HCEC 1CT (cell line): ENCODE data around the gene DYNC1I1.

ENCODE experiments used
- DNase-seq: peaks from one replicate; pipeline ENCODE4 v3.0.0-alpha.2; 2017

The DYNC1I1 gene

GRCh38 chr7:95794917-95795515 is 22.7 kb downstream of the DYNC1I1 start:
- DNase-seq = peak; percentile 15

DNA sequence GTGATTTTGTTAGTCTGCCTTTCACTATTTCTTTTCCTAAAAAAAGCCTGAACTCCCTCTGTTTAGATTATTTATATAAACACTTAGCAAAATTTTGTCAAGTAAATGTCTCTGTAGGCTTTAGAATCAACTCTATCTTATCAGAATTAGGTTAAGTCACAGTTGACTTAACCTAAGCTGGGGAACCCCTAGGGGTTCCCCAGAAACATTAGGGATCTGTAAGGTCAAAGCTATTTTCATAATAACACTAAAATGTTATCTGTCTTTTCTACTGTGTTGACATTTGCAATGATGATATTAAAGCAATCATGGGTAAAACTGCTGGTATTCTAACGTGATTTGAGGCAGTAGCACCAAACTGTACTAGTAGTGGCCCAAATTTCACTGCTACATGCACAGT is 24.3 kb downstream of the DYNC1I1 start:
- DNase-seq = no peak

- DNase-seq = no peak
These were observed 26.1 kb downstream of the DYNC1I1 start for GRCh38 chr7:95798401-95798930.

- DNase-seq = no peak
These were observed 28.4 kb downstream of the DYNC1I1 start for GRCh38 chr7:95800787-95801186.

GRCh38 chr7:95802270-95802669 is 29.9 kb downstream of the DYNC1I1 start:
- DNase-seq = no peak

GRCh38 chr7:95804052-95804451 is 31.7 kb downstream of the DYNC1I1 start:
- DNase-seq = no peak

- no peak for DNase-seq
These were observed 33.6 kb downstream of the DYNC1I1 start for GRCh38 chr7:95805909-95806308.

DNA sequence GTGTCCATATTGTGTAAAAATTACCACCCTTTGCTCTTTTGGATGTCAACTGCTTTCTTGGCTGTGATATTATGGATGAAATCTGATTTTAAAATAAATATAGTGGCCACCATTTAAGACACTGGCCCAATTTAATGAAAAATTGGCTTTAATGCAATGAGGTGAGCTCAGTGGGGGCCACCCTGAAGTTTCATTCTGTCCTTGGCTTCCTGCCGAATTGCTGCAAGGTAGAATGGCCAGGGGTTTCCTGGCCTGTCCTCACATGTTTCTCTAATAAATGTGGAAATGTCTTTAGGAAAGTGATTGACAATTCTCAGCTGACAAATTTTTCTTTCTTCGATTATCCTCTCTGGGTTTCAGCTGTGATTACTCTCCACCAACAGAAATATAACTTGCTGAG is 36.0 kb downstream of the DYNC1I1 start:
- no peak for DNase-seq

- DNase-seq = no peak
These were observed 39.6 kb downstream of the DYNC1I1 start for GRCh38 chr7:95811846-95812445.

- no peak for DNase-seq
These were observed 42.4 kb downstream of the DYNC1I1 start for GRCh38 chr7:95814721-95815120.

- DNase-seq = no peak
These were observed 45.7 kb downstream of the DYNC1I1 start for GRCh38 chr7:95817866-95818640.

DNA sequence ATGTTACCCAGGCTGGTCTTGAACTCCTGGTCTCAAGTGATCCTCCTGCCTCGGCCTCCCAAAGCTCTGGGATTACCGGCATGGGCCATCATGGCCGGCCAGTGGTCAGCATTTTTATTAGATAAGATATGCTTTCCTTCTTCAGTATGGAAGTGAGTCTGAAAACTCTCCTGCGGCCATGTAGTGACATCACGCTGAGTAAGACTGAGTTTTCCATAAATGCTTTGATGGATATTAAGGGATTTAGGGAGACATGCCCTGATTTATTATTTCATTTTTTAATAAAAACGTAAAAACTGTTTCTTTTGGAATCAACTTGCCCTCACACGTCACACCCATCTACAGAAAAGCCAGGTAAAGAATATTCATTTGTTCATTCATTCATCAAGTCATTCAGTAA is 48.4 kb downstream of the DYNC1I1 start:
- DNase-seq = no peak

DNA sequence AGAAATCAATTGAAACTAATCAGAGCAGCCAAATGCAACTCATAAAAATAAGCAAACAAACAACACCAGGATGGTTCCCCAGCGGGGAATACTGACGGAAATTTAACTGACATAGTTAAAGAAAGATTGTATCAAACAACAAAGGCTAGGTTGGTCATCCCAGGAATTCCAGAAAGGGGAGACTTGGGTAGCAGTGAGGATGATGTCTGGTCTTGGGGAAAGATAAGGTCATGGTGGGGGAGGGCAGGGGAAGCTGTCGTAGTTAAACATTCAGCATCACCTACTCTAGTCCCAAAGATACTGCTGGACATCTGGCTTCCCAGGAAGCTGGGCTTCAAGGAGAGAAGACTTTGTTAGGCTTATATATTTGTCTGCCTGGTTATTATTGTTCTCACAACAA is 50.4 kb downstream of the DYNC1I1 start:
- no peak for DNase-seq

DNA sequence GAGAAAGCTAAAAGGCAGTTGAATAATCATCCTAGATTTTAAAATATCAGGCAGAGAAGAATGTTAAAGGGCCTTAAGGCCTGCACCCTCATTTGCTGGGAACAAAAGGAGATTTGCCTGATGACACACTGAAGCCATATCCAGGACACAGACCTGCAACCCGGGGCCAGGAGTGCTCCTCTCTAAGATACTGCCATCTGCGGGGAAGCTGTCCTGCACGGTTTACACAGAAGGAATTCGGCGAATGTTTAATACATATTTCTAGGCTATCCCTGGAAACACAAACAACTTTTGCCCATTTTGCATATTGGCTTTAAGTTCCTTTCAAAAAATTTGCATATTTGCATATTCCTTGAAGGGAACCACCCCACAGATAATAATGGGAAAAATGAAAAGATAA is 52.3 kb downstream of the DYNC1I1 start:
- DNase-seq = no peak

- no peak for DNase-seq
These were observed 56.8 kb downstream of the DYNC1I1 start for GRCh38 chr7:95828824-95829790.

GRCh38 chr7:95840953-95841950 is 68.9 kb downstream of the DYNC1I1 start:
- no peak for DNase-seq

DNA sequence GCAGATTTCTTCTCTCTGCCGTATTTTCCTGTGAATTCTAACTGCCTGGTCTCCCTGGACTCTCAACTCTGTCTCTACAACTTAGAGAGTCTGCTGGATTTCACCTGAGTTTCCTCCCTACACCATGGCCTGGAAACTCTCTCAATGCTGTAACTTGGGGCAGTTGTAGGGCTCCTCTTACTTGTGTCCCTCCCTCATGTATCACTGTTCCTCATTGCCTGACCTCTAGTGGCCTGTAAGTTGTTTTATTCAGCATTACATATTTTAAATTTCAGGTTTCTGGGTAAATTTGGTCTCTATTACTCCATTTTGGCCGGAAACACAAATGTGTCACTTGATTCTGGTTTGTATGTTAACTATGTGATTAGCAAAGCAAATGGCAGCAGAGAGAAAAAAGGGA is 70.9 kb downstream of the DYNC1I1 start:
- no peak for DNase-seq

DNA sequence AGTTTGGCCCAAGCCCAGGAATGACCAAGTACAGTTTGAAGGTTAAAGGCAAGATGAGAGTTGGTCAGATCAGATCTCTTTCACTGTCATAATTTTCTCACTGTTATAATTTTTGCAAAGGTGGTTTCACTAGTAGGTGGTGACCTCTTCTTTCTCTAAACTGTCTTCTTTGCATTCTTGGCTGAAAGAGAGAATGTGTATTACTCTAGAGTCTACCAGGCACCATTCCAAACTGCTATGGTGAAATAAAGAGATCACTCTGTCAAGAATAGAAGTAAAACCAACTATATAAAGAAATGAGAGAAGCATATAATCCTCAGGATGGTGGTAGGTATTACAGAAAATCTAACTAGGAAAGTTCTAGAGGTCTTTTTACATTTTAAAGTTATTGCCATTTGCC is 72.7 kb downstream of the DYNC1I1 start:
- DNase-seq = no peak

- DNase-seq = no peak
These were observed 74.7 kb downstream of the DYNC1I1 start for GRCh38 chr7:95847061-95847460.

- DNase-seq = no peak
These were observed 87.1 kb downstream of the DYNC1I1 start for GRCh38 chr7:95859429-95859828.

- no peak for DNase-seq
These were observed 88.7 kb downstream of the DYNC1I1 start for GRCh38 chr7:95861041-95861440.

DNA sequence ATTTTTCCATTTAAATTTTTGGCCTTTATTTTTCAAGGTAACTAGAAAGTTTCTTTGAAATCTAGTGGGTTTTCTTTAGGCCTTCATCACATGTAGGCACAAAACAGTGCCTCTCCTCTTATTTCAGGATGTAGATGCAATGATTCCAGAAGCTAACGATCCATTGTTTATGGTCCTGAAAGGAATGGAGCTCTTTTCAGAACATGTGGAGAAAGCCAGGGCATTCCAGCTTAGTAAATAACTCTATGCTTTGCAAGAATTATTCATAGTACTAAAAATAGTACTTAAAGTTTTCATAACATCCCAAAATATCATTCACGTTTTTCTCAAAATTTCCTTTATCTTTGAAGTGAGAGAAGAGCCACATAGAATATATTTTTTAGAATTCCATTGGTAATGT is 91.3 kb downstream of the DYNC1I1 start:
- DNase-seq = no peak
